ENCODE measurements around the gene ARL5C.
"Not testable (repeated sequence)": the region's sequence is repeated elsewhere in the genome, so short reads cannot be mapped to it uniquely, and the experiment has no call there.

ARL5C gene

DNA sequence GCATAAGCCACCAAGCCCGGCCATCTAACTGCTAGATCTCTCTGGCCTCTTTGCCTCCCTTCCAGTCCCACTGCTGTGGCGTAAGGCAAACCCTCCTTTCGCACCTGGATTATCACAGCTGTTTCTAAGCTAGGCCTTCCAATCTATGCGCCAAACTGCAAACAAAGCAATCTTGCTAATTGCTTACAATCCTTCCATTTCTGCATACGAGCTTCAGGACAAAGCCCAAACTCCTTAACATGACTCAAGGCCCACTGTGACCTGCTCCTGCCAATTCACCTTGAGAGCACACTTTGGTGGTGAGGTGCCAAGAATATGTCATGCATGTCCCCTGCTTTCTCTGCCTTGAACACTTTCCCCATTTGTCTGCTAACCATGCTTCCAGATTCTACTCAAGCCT is 6.0 kb upstream of the ARL5C start:
- TF ChIP-seq, protein P1, sequence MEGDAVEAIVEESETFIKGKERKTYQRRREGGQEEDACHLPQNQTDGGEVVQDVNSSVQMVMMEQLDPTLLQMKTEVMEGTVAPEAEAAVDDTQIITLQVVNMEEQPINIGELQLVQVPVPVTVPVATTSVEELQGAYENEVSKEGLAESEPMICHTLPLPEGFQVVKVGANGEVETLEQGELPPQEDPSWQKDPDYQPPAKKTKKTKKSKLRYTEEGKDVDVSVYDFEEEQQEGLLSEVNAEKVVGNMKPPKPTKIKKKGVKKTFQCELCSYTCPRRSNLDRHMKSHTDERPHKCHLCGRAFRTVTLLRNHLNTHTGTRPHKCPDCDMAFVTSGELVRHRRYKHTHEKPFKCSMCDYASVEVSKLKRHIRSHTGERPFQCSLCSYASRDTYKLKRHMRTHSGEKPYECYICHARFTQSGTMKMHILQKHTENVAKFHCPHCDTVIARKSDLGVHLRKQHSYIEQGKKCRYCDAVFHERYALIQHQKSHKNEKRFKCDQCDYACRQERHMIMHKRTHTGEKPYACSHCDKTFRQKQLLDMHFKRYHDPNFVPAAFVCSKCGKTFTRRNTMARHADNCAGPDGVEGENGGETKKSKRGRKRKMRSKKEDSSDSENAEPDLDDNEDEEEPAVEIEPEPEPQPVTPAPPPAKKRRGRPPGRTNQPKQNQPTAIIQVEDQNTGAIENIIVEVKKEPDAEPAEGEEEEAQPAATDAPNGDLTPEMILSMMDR (IDR thresholded peaks at IDR 0.05; ENCODE audit: control extremely low read depth, extremely low read depth, low read depth, missing control alignments): no peak
- DNase-seq (ENCODE audit: extremely low spot score): no peak
- POLR2A ChIA-PET: no interaction called here
- CTCF ChIA-PET: interaction anchor here (0.7 to 8.2 kb wide), 5 partner anchors 18 to 189 kb away, joined by 3 to 71 read pairs (median 3); no protein-coding TSS in a partner anchor

GRCh38 chr17:39170558-39170957 is 4.6 kb upstream of the ARL5C start:
- CTCF ChIA-PET: interaction anchor here (1.4 to 8.2 kb wide), 4 partner anchors 10 to 187 kb away, joined by 4 to 71 read pairs (median 6); no protein-coding TSS in a partner anchor
- POLR2A ChIA-PET: no interaction called here

DNA sequence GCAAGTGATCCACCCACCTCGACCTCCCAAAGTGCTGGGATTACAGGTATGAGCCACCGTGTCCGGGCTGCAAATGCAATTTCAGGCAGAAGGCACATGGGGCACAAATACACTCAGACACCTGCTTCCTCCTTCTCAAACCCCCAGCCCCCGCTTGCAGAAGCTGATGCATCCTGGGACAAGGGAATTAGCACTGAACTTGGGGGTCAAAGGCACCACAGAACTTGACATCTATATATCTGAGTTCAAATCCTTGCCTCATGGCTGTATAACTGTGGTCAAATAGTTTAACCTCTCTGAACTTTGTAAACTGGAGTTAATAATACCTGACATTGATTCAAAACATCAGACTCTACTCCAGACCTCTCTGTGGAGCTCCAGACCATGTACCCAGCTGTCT is 4.1 kb upstream of the ARL5C start:
- TF ChIP-seq, protein P1 (IDR thresholded peaks at IDR 0.05; ENCODE audit: control extremely low read depth, extremely low read depth, low read depth, missing control alignments): no peak
- DNase-seq (ENCODE audit: extremely low spot score): no peak
- POLR2A ChIA-PET: no interaction called here
- CTCF ChIA-PET: interaction anchor here (1.4 to 8.2 kb wide), 4 partner anchors 10 to 187 kb away, joined by 4 to 71 read pairs (median 6); no protein-coding TSS in a partner anchor

More at GRCh38 chr17:39170558-39170957, 4.6 kb upstream of the ARL5C start:
- TF ChIP-seq, protein P1 (IDR thresholded peaks at IDR 0.05; ENCODE audit: control extremely low read depth, extremely low read depth, low read depth, missing control alignments): no peak
- no peak for DNase-seq (ENCODE audit: extremely low spot score)

- POLR2A ChIA-PET: no interaction called here
- DNase-seq (ENCODE audit: extremely low spot score): no peak
- CTCF ChIA-PET: interaction anchor here (1.1 to 8.2 kb wide), 4 partner anchors 11 to 187 kb away, joined by 4 to 71 read pairs (median 5); no protein-coding TSS in a partner anchor
- TF ChIP-seq, protein P1 (IDR thresholded peaks at IDR 0.05; ENCODE audit: control extremely low read depth, extremely low read depth, low read depth, missing control alignments): no peak
Observed at GRCh38 chr17:39169518-39169917, 3.6 kb upstream of the ARL5C start.

DNA sequence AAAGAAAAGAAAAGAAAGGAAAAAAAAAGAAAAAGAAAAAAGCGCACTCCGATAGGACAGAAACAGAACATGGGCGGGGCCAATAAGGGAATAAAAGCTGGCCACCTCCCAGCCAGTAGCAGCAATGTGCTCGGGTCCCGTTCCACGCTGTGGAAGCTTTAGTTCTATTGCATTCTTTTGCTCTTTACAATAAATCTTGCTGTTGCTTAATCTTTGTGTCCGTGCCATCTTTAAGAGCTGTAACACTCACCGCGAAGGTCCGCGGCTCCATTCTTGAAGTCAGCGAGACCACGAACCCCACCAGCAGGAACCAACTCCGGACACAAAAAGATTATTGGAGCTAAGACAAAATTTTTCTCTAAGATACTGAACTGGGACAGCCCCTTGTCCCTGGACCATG is 3.1 kb upstream of the ARL5C start:
- CTCF ChIA-PET: interaction anchor here (1.1 to 8.2 kb wide), 4 partner anchors 11 to 186 kb away, joined by 4 to 71 read pairs (median 5); no protein-coding TSS in a partner anchor
- TF ChIP-seq, protein P1 (IDR thresholded peaks at IDR 0.05; ENCODE audit: control extremely low read depth, extremely low read depth, low read depth, missing control alignments): no peak
- POLR2A ChIA-PET: no interaction called here
- DNase-seq (ENCODE audit: extremely low spot score): no peak

DNA sequence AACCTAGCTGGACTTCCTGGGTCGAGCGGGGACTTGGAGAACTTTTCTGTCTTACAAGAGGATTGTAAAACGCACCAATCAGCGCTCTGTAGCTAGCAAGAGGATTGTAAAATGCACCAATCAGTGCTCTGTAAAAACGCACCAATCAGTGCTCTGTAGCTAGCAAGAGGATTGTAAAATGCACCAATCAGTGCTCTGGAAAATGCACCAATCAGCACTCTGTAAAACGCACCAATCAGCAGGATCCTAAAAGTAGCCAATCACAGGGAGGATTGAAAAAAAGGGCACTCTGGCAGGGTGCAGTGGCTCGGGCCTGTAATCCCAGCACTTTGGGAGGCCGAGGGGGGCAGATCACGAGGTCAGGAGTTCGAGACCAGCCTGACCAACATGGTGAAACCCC is 2.5 kb upstream of the ARL5C start:
- POLR2A ChIA-PET; DNase-seq (ENCODE audit: extremely low spot score): not testable (repeated sequence)
- CTCF ChIA-PET: interaction anchor here (1.1 to 8.2 kb wide), 2 partner anchors 15 to 186 kb away, joined by 5 to 71 read pairs; no protein-coding TSS in a partner anchor

DNA sequence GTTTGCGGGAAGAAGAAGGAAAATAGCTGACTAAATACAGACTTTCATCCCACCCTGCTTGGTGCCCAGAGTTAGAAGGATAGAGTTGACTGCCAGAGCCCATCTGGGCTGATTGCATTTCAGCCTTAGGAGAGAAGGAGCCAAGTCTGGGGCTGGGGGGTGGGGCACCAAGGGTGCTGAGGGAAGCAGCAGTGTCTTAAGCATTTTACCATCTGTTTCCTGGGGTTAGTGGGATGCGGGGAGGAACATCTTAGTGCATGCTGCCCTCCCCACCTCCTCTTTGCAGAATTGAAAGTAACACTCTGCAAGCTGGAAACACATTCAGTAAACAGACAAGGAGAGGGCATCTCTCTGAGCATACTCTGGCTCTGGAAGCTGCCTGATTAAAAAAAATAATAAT is 1.5 kb upstream of the ARL5C start:
- TF ChIP-seq, protein P1 (IDR thresholded peaks at IDR 0.05; ENCODE audit: control extremely low read depth, extremely low read depth, low read depth, missing control alignments): no peak
- no peak for DNase-seq (ENCODE audit: extremely low spot score)
- CTCF ChIA-PET: interaction anchor here (3.4 to 8.2 kb wide), 3 partner anchors 8 to 184 kb away, joined by 28 to 107 read pairs (median 71); no protein-coding TSS in a partner anchor
- POLR2A ChIA-PET: interaction anchor here (0.6 kb wide), 2 partner anchors 10 to 39 kb away, joined by 3 read pairs; no protein-coding TSS in a partner anchor

Measured in GM10248 (cell line).